Type B pancreatic cell (in vitro differentiated cells): ENCODE results near the gene CNTNAP2. TPM values are rescaled to one million over a fixed set of nuclear protein-coding genes. Genes with fewer than 3 reads are reported as not detected.

Experiments used
- DNase-seq: peaks from one replicate; pipeline ENCODE4 v3.0.0; 2021; ENCODE audit warnings: mixed read lengths; ENCODE audit not compliant: unreplicated experiment; ENCODE audit errors: extremely low spot score
- H3K27ac Mint-ChIP-seq: 2 replicates; pipeline ENCODE4 v1.8.0; 2021; ENCODE audit warnings: mild to moderate bottlenecking, mixed read lengths
- H3K27me3 Mint-ChIP-seq: 2 replicates; pipeline ENCODE4 v1.8.0; 2021; ENCODE audit warnings: mixed read lengths
- H3K36me3 Mint-ChIP-seq: 2 replicates; pipeline ENCODE4 v1.8.0; 2021; ENCODE audit warnings: mixed read lengths
- H3K4me1 Mint-ChIP-seq: one replicate; pipeline ENCODE4 v1.8.0; 2021; ENCODE audit warnings: mixed read lengths; ENCODE audit not compliant: unreplicated experiment
- H3K4me3 Mint-ChIP-seq: 2 replicates; pipeline ENCODE4 v1.8.0; 2021; ENCODE audit warnings: mild to moderate bottlenecking, mixed read lengths
- H3K9me3 Mint-ChIP-seq: 2 replicates; pipeline ENCODE4 v1.8.0; 2021; ENCODE audit warnings: mixed read lengths
- total RNA-seq: library from RNA; stranded (reverse); gene quantifications from 2 replicates; pipeline ENCODE4 v1.2.1, GENCODE V29; 2021; ENCODE audit warnings: low replicate concordance
- TF ChIP-seq, protein P1 (sequence below): fragments of 200-600 bp; sonication (generic); conservative IDR thresholded peaks from 2 replicates; pipeline ENCODE4 v1.5.0; 2021; ENCODE audit warnings: antibody characterized with exemption, mild to moderate bottlenecking

Gene CNTNAP2
- total RNA-seq, 1 donor from 2014 or later = 26.8 TPM

- H3K27me3 Mint-ChIP-seq = peaks cover 22% of the 10 kb centered on the region
- H3K4me3 Mint-ChIP-seq = peak overlapping the region; percentile 30
Measured at GRCh38 chr7:148241700-148242293, 2125.2 kb downstream of the CNTNAP2 start.

DNA sequence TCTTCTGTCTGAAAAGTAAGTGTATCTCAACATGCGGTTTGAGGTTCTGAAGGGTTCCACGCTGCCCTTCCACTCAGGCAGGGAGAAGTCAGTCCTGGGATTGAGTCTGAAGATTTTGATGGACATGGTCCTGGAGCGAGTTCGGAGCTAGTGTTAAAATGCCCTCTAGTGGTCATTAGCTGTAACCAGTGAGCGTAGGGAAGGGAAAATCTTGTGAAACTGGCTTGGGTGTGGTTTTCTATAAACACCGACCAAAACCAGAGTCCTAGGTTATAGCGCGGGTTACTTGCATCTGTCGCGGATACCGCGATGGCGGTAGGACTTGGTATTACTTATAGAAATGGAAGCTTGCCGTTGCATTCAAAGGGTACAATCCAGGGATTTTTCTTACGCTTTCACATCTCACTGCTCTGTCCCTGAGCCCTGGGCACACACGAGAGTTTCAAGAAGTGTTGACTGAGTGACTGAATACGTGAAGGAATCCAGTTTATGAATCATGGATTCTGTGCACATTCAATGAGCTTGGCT is 2125.8 kb downstream of the CNTNAP2 start:
- Mint-ChIP-seq H3K36me3 (no peaks in the 10 kb centered on the region), H3K4me1 (peaks cover 7% of the 10 kb centered on the region), H3K9me3 (peaks cover 4% of the 10 kb centered on the region), H3K4me3 (peak overlapping the region; percentile 30), H3K27ac (no peak overlapping the region), H3K27me3 (peaks cover 18% of the 10 kb centered on the region)
- DNase-seq = no peak
- TF ChIP-seq, protein P1, sequence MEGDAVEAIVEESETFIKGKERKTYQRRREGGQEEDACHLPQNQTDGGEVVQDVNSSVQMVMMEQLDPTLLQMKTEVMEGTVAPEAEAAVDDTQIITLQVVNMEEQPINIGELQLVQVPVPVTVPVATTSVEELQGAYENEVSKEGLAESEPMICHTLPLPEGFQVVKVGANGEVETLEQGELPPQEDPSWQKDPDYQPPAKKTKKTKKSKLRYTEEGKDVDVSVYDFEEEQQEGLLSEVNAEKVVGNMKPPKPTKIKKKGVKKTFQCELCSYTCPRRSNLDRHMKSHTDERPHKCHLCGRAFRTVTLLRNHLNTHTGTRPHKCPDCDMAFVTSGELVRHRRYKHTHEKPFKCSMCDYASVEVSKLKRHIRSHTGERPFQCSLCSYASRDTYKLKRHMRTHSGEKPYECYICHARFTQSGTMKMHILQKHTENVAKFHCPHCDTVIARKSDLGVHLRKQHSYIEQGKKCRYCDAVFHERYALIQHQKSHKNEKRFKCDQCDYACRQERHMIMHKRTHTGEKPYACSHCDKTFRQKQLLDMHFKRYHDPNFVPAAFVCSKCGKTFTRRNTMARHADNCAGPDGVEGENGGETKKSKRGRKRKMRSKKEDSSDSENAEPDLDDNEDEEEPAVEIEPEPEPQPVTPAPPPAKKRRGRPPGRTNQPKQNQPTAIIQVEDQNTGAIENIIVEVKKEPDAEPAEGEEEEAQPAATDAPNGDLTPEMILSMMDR = peak; percentile 88

More at GRCh38 chr7:148241700-148242293, 2125.2 kb downstream of the CNTNAP2 start:
- peaks cover 4% of the 10 kb centered on the region for H3K9me3 Mint-ChIP-seq
- H3K27ac Mint-ChIP-seq = no peak overlapping the region
- H3K4me1 Mint-ChIP-seq = peaks cover 7% of the 10 kb centered on the region
- DNase-seq = no peak
- no peaks in the 10 kb centered on the region for H3K36me3 Mint-ChIP-seq
- TF ChIP-seq, protein P1 = no peak

DNA sequence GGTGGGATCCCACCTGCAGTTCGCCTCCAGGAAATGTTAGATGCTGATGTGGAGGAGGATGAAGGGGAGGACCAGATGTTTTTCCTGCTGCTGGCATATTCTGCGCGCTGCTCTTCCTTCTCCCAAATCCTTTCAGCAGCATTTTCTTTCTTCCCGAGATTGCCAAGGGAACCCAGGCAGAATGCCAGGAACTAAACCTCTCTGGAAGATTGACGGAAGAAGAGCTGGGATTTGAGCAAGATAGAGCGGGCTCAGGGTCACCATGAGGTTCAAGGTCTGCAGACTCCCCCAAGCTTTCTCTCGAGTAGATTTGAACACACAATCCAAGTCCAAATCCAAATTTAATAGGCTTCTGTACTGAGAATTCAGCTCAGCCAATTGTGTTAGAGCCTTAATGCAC is 2128.8 kb downstream of the CNTNAP2 start:
- Mint-ChIP-seq H3K36me3 (no peaks in the 10 kb centered on the region), H3K27ac (no peak overlapping the region), H3K27me3 (peaks cover 18% of the 10 kb centered on the region), H3K4me1 (peaks cover 7% of the 10 kb centered on the region), H3K4me3 (no peak overlapping the region), H3K9me3 (no peaks in the 10 kb centered on the region)
- no peak for DNase-seq
- TF ChIP-seq, protein P1 = no peak

DNA sequence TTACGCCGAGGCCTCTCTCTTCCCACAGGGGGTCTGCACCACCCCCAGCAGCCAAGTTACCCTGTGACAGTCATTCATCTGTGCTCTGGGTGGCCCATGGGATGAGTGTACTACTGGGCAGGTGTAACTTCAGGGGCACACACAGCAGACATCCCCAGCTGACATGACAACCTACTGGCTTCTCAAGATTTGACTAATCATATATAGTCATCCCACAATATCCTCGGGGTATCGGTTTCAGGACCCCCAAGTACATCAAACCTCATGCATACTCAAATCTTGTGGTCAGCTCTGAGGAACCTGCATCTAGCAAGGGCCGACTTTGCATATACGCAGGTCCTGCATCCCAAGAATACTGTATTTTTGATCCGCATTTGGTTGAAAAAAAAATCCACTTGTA is 2137.0 kb downstream of the CNTNAP2 start:
- no peak overlapping the region for H3K4me3 Mint-ChIP-seq
- peaks cover 13% of the 10 kb centered on the region for H3K9me3 Mint-ChIP-seq
- TF ChIP-seq, protein P1 = no peak
- H3K27ac Mint-ChIP-seq = no peak overlapping the region
- H3K4me1 Mint-ChIP-seq = no peaks in the 10 kb centered on the region
- DNase-seq = no peak
- no peaks in the 10 kb centered on the region for H3K27me3 Mint-ChIP-seq
- no peaks in the 10 kb centered on the region for H3K36me3 Mint-ChIP-seq

GRCh38 chr7:148255333-148255732 is 2138.7 kb downstream of the CNTNAP2 start:
- TF ChIP-seq, protein P1 = peak; percentile 59
- H3K27me3 Mint-ChIP-seq = no peaks in the 10 kb centered on the region
- H3K27ac Mint-ChIP-seq = no peak overlapping the region
- H3K36me3 Mint-ChIP-seq = no peaks in the 10 kb centered on the region
- H3K4me1 Mint-ChIP-seq = no peaks in the 10 kb centered on the region
- H3K9me3 Mint-ChIP-seq = peaks cover 13% of the 10 kb centered on the region
- no peak overlapping the region for H3K4me3 Mint-ChIP-seq
- no peak for DNase-seq
